ENCODE results near the gene CHD5.

The CHD5 gene

DNA sequence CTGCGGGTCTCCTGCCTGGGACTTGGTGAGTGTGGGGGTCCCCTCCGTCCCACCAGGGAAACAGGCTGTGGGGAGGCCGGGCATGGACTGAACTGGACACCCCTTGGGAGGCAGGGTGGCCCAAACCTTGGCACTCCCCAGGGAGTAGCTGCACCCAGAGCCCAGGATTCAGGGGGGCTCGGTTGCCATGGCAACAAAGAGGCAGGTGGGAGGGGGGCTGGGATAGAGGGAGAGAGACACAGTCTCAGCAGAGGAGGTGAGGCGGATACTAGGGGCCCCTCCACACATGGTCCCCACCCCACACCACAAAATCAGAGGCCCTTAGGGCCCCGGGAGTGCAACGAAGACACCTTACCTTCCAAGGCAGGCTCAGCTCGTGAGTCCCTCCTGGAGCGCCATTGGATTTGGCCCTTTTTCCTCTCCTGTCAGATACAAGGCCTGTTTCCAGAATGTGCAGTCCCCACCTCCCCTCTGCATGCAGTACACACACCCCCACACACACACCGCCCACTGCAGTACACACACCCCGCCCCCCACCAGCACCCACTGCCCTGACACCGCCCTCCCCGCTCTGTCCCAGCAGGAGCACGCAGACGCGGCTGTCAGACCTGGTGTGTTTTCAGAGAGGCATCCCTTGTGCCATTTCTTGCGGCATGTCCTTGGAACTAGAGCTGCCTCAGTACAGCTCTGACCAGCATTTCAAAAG, 107.2 kb downstream of the CHD5 start:
- TF ChIP-seq, protein P1, sequence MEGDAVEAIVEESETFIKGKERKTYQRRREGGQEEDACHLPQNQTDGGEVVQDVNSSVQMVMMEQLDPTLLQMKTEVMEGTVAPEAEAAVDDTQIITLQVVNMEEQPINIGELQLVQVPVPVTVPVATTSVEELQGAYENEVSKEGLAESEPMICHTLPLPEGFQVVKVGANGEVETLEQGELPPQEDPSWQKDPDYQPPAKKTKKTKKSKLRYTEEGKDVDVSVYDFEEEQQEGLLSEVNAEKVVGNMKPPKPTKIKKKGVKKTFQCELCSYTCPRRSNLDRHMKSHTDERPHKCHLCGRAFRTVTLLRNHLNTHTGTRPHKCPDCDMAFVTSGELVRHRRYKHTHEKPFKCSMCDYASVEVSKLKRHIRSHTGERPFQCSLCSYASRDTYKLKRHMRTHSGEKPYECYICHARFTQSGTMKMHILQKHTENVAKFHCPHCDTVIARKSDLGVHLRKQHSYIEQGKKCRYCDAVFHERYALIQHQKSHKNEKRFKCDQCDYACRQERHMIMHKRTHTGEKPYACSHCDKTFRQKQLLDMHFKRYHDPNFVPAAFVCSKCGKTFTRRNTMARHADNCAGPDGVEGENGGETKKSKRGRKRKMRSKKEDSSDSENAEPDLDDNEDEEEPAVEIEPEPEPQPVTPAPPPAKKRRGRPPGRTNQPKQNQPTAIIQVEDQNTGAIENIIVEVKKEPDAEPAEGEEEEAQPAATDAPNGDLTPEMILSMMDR (IDR thresholded peaks at IDR 0.05), result no peak

DNA sequence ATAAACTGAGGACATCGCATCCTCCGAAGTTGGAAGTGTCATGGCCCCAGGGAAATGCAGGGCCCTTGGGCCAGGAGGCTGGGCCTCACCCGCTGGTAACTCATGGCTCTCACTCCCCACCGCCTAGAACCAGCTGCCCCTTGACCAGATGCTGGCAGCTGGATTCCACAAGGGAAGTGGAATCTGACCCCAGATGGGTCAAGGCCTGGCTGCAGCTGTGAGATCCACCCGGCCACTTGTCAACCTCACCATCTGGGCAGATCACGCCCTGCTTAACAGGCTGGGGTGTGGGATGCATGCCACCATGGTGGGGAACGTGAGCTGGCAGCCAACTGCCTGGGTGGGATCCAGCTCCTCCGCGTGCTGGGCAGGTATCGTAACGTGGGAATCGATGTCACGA, 108.9 kb downstream of the CHD5 start:
- TF ChIP-seq, protein P1 (IDR thresholded peaks at IDR 0.05), result no peak

DNA sequence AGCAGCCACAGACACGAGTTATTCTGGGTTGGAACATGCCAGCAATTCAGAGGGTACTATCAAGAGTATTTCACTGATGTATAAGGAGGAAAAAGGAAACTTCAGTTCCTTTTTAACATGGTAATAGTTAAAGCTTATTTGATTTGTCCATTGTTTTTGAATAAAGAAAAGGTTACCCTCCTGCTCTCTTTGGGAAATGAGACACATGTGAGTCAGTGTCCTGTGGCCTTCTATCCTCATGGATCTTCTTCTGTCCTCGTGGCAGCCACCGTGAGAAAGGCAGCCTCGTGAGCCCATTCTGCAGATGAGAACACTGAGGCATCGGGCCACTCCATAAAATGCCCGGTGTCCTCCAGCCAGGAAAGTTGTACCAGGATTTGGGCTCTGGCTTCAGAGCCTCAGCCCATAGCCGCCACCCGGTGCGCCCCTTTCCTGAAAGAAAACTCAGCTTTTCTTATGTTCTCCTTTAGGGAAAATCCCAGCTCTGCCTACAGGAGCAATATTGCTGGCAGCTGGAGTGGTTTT, 109.6 kb downstream of the CHD5 start:
- TF ChIP-seq, protein P1 (IDR thresholded peaks at IDR 0.05), result no peak

DNA sequence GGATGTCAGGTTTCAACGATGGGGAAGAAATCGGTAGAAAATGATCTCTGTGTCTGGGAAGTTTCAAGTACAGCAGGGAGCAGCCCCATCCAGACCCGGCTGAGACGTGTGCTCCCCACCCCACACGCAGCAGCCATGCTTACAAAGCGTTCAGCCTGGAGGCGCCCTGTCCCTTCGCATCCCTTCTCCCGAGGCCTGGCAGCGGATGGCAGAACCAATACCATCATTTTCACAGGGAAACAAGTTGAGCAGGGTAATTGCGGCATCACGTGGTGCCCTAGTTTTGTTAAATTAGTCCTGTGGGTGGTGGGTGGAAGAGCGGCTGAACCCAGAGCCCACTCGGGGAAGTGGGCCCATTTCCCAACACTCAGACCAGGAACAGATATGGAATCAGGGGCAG, 110.5 kb downstream of the CHD5 start:
- TF ChIP-seq, protein P1 (IDR thresholded peaks at IDR 0.05), result no peak

DNA sequence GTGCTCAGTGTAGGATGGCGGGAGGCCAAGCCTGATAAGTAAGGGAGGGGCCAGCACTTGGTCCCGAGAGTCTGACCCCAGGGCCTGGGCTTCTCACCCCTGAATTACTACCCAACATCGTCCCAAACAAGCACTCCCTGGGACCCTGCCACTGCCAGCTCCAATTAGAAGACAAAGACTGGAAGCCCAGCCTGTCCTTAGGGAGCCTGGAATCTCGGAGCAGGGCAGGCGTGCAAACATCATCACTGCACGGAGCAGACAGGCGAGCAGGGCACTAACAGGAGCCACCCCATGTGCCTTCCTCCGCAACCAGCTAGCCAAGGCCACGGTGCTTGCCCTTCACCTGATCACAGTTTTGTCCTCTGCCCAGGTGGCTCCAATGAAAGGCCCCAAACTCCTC, 111.2 kb downstream of the CHD5 start:
- TF ChIP-seq, protein P1 (IDR thresholded peaks at IDR 0.05), result no peak

DNA sequence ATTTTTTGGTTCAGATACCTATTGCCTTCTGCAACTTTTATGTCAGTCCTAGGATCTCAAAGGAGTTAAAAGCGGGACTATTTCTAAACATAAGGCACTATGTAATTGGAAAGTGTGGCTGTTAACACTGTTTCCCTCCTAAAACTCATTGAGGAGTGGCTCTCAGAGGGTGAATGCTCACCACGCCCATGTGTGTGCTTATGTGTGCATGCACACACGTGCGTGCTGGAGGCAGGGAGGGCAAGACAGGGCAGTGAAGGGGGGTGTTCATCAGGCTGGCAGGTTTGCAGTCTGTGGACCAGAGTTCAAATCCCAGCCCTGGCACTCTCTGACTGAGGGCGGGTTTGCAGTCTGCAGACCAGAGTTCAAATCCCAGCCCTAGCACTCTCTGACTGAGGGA, 112.0 kb downstream of the CHD5 start:
- TF ChIP-seq, protein P1 (IDR thresholded peaks at IDR 0.05), result no peak

DNA sequence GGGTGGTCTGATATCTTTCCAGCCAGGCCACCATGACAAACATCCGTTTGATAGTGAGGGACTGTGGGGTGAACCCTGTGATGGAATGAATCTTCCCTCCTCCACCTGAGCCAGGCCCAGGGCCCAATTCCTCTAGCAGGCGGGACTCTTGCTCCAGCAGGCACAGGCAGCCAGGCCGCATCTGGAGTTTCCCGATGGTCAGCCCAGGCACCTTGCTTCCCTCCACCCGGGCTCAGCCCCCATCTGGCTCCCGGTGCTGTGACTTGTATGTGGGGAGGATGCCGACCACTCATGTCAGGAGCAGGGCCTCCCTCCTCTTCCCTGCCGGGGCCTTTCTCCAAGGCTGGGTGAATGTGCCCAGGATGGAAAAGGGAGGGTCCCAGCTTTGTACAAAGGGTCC, 113.4 kb downstream of the CHD5 start:
- TF ChIP-seq, protein P1 (IDR thresholded peaks at IDR 0.05), result no peak

Measured in LNCAP (cell line).